HG02759 (cell line): ENCODE results near the gene PTPRB.
A peak's percentile ranks its signal among the peaks of the same experiment; 100 is the strongest.
"Not testable (repeated sequence)": the region's sequence is repeated elsewhere in the genome, so short reads cannot be mapped to it uniquely, and the experiment has no call there.

Experiments used
- ATAC-seq: cut with Tn5 transposase; IDR thresholded peaks from one replicate; pipeline ENCODE4 v1.9.1; 2021; ENCODE audit warnings: mild to moderate bottlenecking, moderate library complexity; ENCODE audit not compliant: unreplicated experiment

The PTPRB gene

GRCh38 chr12:70549340-70550179, 87.7 kb downstream of the PTPRB start:
- no peak for ATAC-seq

DNA sequence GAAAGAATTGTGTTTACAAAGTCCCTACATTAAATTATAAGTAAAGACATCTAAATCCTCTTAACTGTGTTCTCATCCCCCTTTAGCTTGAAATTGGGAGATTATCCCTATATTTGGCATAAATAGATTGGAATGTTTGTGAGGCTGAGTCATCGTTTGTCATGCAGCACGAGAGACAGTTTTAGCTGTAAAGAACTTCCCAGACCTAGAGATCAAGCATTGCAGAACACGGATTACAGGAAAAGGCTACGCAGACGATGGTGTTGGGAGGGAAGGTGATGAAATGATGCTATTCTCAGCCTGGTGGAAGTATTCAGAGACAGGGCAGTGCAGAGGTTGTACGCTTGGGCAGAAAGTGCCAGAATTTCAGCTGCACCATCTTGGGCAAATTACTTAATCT, 93.8 kb downstream of the PTPRB start:
- no peak for ATAC-seq

GRCh38 chr12:70540996-70541395, 96.2 kb downstream of the PTPRB start:
- no peak for ATAC-seq

- ATAC-seq, result no peak
Observed at GRCh38 chr12:70536650-70537049, 100.6 kb downstream of the PTPRB start.

DNA sequence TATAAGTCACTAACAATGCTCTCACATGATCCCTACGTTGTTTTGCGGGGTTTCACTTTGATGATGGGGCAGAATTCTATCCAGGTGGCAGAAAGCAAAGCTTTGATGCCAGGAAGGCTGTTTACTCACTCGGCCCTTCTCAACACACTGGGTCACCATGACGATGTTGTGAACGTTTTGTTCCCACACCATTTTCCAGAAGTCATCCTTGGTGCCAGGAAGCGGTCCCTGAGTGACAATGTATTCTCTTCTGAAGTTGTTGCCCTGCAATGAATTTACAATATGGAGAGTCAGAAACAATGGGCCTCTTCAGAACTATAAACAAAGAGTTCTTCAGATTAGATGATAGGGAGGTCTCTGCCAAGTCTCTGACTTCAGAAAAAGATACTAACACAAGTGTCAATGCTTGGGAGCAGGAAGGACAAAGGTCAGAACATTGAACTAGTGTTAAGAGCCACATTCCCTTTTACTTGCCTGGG, 101.3 kb downstream of the PTPRB start:
- ATAC-seq, result no peak

DNA sequence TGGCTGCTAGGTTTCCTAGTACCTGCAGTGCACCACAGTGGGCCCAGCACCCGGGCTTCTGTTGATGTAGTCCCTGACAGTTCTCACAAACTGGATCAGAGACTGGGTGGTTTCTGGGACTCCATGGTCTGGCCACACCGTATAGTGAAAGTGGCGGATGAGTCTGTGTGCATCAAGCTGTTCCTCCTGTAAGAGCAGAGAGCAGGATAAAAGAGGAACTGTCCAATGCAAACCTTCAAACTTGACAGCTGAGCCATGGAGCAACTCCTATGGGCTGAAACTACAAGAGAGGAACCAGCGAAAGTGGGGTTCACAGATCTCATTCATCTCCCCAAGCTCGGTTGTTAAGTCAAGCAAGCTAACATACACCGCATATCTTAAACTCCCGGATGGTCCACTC, 102.8 kb downstream of the PTPRB start:
- ATAC-seq, result no peak

DNA sequence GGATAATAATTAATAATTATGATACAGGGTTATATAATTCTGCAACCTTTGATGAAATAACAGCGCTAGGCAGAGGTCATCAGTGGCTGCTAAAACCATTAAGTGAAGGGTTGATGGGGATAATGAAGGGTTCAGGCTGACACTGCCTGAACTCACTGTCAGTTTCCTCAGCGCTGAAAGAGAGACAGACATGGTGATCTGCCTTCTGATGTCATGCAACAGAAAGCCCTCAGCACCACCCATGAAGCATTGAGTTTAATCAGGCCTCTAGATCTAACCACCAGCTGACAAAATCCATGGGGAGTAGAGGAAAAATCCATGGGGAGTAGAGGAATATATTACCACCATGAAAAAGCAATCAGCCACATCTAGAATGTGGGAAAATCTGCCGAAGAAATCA, 107.6 kb downstream of the PTPRB start:
- ATAC-seq, result no peak

- ATAC-seq, result no peak
Observed at GRCh38 chr12:70520847-70521246, 116.4 kb downstream of the PTPRB start.

DNA sequence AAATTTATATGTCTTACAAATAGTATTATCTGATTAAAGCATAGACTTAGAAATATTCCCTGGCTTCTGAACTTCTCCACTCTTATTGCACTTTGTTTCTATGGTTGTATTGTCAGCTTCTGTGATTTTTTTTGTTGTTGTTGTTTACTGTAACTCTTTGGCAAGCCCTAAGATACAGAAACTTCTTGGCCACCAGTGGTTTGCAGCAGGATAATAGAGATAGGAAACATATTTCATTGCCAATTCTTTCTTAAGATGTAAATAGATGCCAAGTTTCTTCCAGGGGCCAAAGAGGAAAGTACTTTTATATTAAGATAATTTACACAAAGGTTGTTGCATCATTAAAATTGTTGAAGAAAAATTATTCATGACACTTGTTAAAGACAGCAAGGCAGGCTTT, 123.8 kb downstream of the PTPRB start:
- ATAC-seq, result no peak

GRCh38 chr12:70508178-70508577, 129.1 kb downstream of the PTPRB start:
- ATAC-seq, result no peak

- ATAC-seq, result no peak
Observed at GRCh38 chr12:70507442-70507841, 129.8 kb downstream of the PTPRB start.

- ATAC-seq, result no peak
Observed at GRCh38 chr12:70497508-70497907, 139.7 kb downstream of the PTPRB start.

DNA sequence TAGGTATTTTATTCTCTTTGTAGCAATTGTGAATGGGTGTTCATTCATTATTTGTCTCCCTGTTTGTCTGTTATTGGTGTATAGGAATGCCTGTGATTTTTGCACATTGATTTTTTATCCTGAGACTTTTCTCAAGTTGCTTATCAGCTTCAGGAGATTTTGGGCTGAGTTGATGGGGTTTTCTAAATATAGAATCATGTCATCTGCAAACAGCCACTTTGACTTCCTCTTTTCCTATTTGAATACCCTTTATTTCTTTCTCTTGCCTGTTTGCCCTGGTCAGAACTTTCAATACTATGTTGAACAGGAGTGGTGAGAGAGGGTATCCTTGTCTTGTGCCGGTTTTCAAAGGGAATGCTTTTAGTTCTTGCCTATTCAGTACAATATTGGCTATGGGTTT, 144.3 kb downstream of the PTPRB start:
- ATAC-seq, result not testable (repeated sequence)

GRCh38 chr12:70490928-70491327, 146.3 kb downstream of the PTPRB start:
- ATAC-seq, result not testable (repeated sequence)

GRCh38 chr12:70487440-70487839, 149.8 kb downstream of the PTPRB start:
- peak; percentile 49 for ATAC-seq

GRCh38 chr12:70486588-70486987, 150.6 kb downstream of the PTPRB start:
- no peak for ATAC-seq

DNA sequence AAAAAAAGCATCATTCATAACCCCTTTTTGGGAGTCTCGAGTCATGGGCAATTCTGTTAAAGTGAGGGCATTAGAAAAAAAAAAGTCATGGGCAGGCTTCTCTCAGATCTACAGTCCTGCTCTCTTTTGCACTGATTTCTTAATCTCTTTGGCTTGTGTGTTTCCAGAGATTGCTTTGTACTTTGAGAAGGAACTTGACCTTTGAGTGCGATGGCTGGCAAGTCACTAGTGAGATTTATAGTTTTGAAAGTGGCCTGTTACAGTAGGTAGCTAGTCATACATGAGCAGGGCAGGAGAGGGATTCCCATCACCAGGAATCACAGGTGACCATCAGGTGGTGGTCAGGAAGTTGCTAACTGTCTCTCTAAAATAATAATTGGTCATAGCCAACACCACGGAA, 151.5 kb downstream of the PTPRB start:
- no peak for ATAC-seq

- ATAC-seq, result no peak
Observed at GRCh38 chr12:70484464-70484863, 152.8 kb downstream of the PTPRB start.

DNA sequence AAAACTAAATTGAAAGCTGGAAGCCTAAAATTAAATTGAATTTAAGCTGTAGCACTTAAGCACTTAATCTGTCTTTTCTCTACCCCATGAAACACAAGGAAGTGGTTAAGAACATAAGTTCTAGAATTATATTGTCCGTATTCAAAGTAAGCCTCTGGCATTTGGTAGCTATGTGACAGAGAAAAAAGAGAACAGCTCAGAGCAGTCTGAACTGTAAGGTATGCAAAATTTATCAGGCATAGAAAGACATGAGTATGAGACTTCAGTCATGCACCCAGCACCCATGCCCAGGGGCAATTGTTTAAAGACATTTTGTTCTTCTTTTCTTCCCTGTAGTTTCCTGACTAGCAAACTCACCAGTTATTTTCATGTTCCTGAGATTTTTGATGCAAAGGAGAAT, 154.5 kb downstream of the PTPRB start:
- no peak for ATAC-seq

GRCh38 chr12:70469221-70469820, 167.9 kb downstream of the PTPRB start:
- ATAC-seq, result no peak

DNA sequence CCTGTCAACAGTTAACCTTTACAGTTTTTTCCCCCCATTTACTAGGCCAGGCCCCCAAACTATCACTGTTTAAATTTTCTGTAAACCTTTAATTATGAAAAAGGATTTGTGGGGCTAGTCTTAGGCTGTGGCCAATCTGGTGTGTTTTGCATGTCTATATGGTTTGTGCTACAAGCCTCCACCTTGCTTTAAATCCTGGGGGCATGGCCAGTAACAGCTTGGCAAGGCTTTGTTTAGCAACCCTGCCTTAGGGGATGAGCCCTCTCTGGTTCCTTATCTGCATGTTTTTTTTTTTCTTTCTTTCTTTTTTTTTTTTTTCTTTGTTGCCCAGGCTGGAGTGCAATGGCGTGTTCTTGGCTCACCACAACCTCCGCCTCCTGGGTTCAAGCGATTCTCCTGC, 168.5 kb downstream of the PTPRB start:
- no peak for ATAC-seq
